22Rv1 (cell line): Measurements from ENCODE around the gene DYNLT4.
"Not testable (repeated sequence)": the region's sequence is repeated elsewhere in the genome, so short reads cannot be mapped to it uniquely, and the experiment has no call there.

Experiments
- H3K27ac ChIP-seq: fragments of 450-650 bp; 2 replicates; pipeline ENCODE4 v1.5.1; 2017
- CTCF ChIP-seq: fragments of 450-650 bp; IDR thresholded peaks from 2 replicates; pipeline ENCODE4 v1.5.1; 2017; ENCODE audit warnings: mild to moderate bottlenecking
- ZFX ChIP-seq: fragments of 450-650 bp; IDR thresholded peaks from 2 replicates; pipeline ENCODE4 v1.6.1; 2017; ENCODE audit warnings: antibody characterized with exemption, borderline replicate concordance

DYNLT4 gene

GRCh38 chr1:44848456-44849181 lies 41.5 kb upstream of the DYNLT4 start:
- no peak for TF ChIP-seq CTCF
- TF ChIP-seq ZFX: no peak
- H3K27ac ChIP-seq: no peak overlapping the region

- no peak overlapping the region for H3K27ac ChIP-seq
- TF ChIP-seq CTCF (no peak), ZFX (no peak)
Measured at GRCh38 chr1:44847845-44848244, 40.7 kb upstream of the DYNLT4 start.

GRCh38 chr1:44846985-44847384 lies 39.8 kb upstream of the DYNLT4 start:
- TF ChIP-seq CTCF (no peak), ZFX (no peak)
- H3K27ac ChIP-seq: no peak overlapping the region

GRCh38 chr1:44842862-44843655 lies 35.9 kb upstream of the DYNLT4 start, which contains the start of gene PTCH2:
Gene PTCH2, minus strand, starts transcription at chr1:44843253. Its CDS starts 321 bp downstream, at chr1:44842932.
- no peak for TF ChIP-seq ZFX
- no peak for TF ChIP-seq CTCF
- no peak within 1 kb of the TSS for H3K27ac ChIP-seq

GRCh38 chr1:44842486-44842861 lies 35.3 kb upstream of the DYNLT4 start:
- no peak overlapping the region for H3K27ac ChIP-seq
- TF ChIP-seq CTCF: no peak
- TF ChIP-seq ZFX: no peak

- no peak overlapping the region for H3K27ac ChIP-seq
- no peak for TF ChIP-seq ZFX
- no peak for TF ChIP-seq CTCF
Measured at GRCh38 chr1:44839576-44839975, 32.4 kb upstream of the DYNLT4 start.

GRCh38 chr1:44838294-44838693 lies 31.1 kb upstream of the DYNLT4 start:
- not testable (repeated sequence) for H3K27ac ChIP-seq
